Measurements from ENCODE around the gene HAUS3. TPM values are rescaled to one million over a fixed set of nuclear protein-coding genes. Genes with fewer than 3 reads are reported as not detected.

Gene HAUS3
- total and polyA plus RNA-seq, 2 of the 13 experiments (the other 11 are each of a cell fraction or from before 2014, with no cell fraction given): 3.9 to 12.6 TPM

DNA sequence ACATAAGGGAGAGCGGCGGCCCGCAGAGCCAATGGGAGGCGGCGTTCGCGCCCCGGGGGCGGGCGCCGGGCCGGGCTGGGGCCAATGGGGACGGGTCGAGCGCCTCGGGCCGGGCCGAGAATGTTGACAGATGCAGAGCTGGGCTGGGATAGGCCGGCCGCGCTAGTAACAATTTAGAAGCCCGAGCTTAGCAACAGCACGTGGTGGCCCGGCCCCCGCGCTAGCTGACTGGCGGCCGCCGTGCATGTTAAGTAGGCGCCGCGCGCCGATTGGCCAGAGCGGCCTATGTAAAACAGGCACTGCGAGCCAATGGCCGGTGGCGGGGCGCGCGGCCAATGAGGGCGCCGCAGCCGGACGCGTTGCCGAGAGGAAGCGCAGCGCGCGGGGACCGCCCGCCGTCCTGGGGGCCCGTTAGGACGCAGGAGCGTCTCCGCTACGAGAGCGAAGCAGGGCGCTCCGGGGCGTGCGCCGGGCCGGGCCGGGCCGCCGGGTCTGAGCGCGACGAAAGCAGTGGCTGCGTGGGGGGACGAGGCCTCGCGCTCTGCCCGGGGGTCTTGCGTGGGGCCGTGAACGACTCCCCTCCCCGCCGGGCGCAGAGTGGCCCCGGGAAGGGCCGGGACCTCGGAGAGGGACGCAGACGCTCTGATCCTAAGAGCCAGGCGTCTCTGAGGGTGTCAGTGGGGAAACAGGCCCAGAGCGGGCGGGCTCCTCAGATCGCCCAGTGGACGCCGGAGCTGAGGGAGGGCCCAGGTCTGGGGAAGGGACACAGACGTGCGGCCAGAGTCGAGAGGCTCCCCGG lies 20.4 kb upstream of the HAUS3 start (continued):
- TF ChIP-seq ARID3A (IDR thresholded peaks at IDR 0.05; ENCODE audit: low read depth, low read length) (no peak), CENPX (CRISPR knock-in tag; IDR thresholded peaks at IDR 0.05) (no peak), KDM5A (IDR thresholded peaks at IDR 0.05; ENCODE audit: borderline replicate concordance, low read length) (no peak), ZNF432 (CRISPR knock-in tag; IDR thresholded peaks at IDR 0.05; ENCODE audit: borderline replicate concordance) (no peak), ZNF761 (CRISPR knock-in tag; conservative IDR thresholded peaks at IDR 0.05) (peak; percentile 89; the same call in 1 of the 2 replicates), IRF2 (CRISPR knock-in tag; IDR thresholded peaks at IDR 0.05) (peak; percentile 41; the same call in 1 of the 2 replicates), ZNF296 (CRISPR knock-in tag; conservative IDR thresholded peaks at IDR 0.05) (no peak), SP5 (CRISPR knock-in tag; IDR thresholded peaks at IDR 0.05; ENCODE audit: borderline replicate concordance, low read depth) (no peak), NFE2 (CRISPR knock-in tag; IDR thresholded peaks at IDR 0.05) (no peak), ZNF276 (CRISPR knock-in tag; IDR thresholded peaks at IDR 0.05; ENCODE audit: low read depth) (peak; percentile 49; the same call in 1 of the 2 replicates), HOXA7 (CRISPR knock-in tag; IDR thresholded peaks at IDR 0.05) (no peak), ZNF256 (CRISPR knock-in tag; conservative IDR thresholded peaks at IDR 0.05) (no peak), U2AF2 (IDR thresholded peaks at IDR 0.05; ENCODE audit: low read depth, low read length) (no peak), ARHGAP35 (CRISPR knock-in tag; IDR thresholded peaks at IDR 0.05; ENCODE audit: borderline replicate concordance) (no peak; the same call in 1 of the 2 replicates), TFDP2 (CRISPR knock-in tag; IDR thresholded peaks at IDR 0.05) (peak; percentile 89), IRF1 (CRISPR knock-in tag; IDR thresholded peaks at IDR 0.05; ENCODE audit: low read depth) (no peak), POLR2A (IDR thresholded peaks at IDR 0.05; ENCODE audit: insufficient read depth in 1 of 2, low read depth in 2 of 2, low read length in 2 of 2) (peak in 1 of 2 experiments; percentile 61; a peak in 2 of 4 replicates), KMT2A (CRISPR knock-in tag; IDR thresholded peaks at IDR 0.05) (no peak), ZSCAN29 (CRISPR knock-in tag; conservative IDR thresholded peaks at IDR 0.05) (0 out of 2 replicates have a peak, but pooled peaks have one; percentile 63), ATF7 (IDR thresholded peaks at IDR 0.05) (no peak), ATF7 (CRISPR knock-in tag; IDR thresholded peaks at IDR 0.05) (no peak)
- TF ChIP-seq, protein P1, sequence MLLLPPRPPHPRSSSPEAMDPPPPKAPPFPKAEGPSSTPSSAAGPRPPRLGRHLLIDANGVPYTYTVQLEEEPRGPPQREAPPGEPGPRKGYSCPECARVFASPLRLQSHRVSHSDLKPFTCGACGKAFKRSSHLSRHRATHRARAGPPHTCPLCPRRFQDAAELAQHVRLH (CRISPR knock-in tag; IDR thresholded peaks at IDR 0.05; ENCODE audit: borderline replicate concordance, low read depth): peak; percentile 69; the same call in 1 of the 2 replicates
- TF ChIP-seq, protein P2, sequence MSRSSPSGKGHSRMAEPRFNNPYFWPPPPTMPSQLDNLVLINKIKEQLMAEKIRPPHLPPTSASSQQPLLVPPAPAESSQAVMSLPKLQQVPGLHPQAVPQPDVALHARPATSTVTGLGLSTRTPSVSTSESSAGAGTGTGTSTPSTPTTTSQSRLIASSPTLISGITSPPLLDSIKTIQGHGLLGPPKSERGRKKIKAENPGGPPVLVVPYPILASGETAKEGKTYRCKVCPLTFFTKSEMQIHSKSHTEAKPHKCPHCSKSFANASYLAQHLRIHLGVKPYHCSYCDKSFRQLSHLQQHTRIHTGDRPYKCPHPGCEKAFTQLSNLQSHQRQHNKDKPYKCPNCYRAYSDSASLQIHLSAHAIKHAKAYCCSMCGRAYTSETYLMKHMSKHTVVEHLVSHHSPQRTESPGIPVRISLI (CRISPR knock-in tag; IDR thresholded peaks at IDR 0.05; ENCODE audit: borderline replicate concordance): no peak; the same call in 1 of the 2 replicates

Measured in HepG2 (cell line).